Trophoblast cell (in vitro differentiated cells and primary cell): ENCODE data around the gene UBE2QL1.

Source experiments
- DNase-seq, 2 donors: peaks; one replicate each; pipeline ENCODE4 v3.0.0-alpha.2; 2016
- H2AFZ ChIP-seq: 2 replicates; pipeline ENCODE4 v1.6.1; 2013; ENCODE audit warnings: low read length, moderate library complexity, mild to moderate bottlenecking; ENCODE audit not compliant: insufficient read depth, poor library complexity
- H2AK5ac ChIP-seq: 2 replicates; pipeline ENCODE4 v1.6.1; 2013; ENCODE audit warnings: mild to moderate bottlenecking, low read length
- H2BK120ac ChIP-seq: 2 replicates; pipeline ENCODE4 v1.6.1; 2013; ENCODE audit warnings: low read length, mild to moderate bottlenecking, moderate library complexity; ENCODE audit not compliant: insufficient read depth, poor library complexity
- H2BK12ac ChIP-seq: 2 replicates; pipeline ENCODE4 v1.6.1; 2013; ENCODE audit warnings: mild to moderate bottlenecking, low read length, moderate library complexity
- H2BK5ac ChIP-seq: 2 replicates; pipeline ENCODE4 v1.6.1; 2013; ENCODE audit warnings: low read length, low read depth, moderate library complexity, mild to moderate bottlenecking; ENCODE audit not compliant: poor library complexity
- H3K14ac ChIP-seq: 2 replicates; pipeline ENCODE4 v1.6.1; 2013; ENCODE audit warnings: mild to moderate bottlenecking, low read length
- H3K18ac ChIP-seq: 2 replicates; pipeline ENCODE4 v1.6.1; 2013; ENCODE audit warnings: mild to moderate bottlenecking, low read length
- H3K23ac ChIP-seq: 2 replicates; pipeline ENCODE4 v1.6.1; 2013; ENCODE audit warnings: low read length
- H3K27ac ChIP-seq: 2 replicates; pipeline ENCODE4 v1.5.1; 2013; ENCODE audit warnings: low read depth, mild to moderate bottlenecking, inconsistent platforms, low read length, moderate library complexity
- H3K27me3 ChIP-seq: 2 replicates; pipeline ENCODE4 v1.6.1; 2013; ENCODE audit warnings: inconsistent platforms, mild to moderate bottlenecking, low read length, moderate library complexity; ENCODE audit not compliant: insufficient read depth
- H3K36me3 ChIP-seq, 2 experiments: 1 replicate in 1 of 2; 2 replicates in 1 of 2; pipeline ENCODE4 v1.6.1; 2013; ENCODE audit warnings: low read length in 2 of 2, mild to moderate bottlenecking in 2 of 2, moderate library complexity in 1 of 2; ENCODE audit not compliant: insufficient read depth in 2 of 2, control insufficient read depth in 1 of 2
- H3K4ac ChIP-seq: 2 replicates; pipeline ENCODE4 v1.6.1; 2013; ENCODE audit warnings: low read depth, mild to moderate bottlenecking, low read length, moderate library complexity
- H3K4me1 ChIP-seq, 2 experiments: 1 replicate in 1 of 2; 2 replicates in 1 of 2; pipeline ENCODE4 v1.6.1; 2013; ENCODE audit warnings: low read length in 2 of 2, mild to moderate bottlenecking in 2 of 2, moderate library complexity in 1 of 2; ENCODE audit not compliant: insufficient read depth in 2 of 2, control insufficient read depth in 1 of 2
- H3K4me2 ChIP-seq: 2 replicates; pipeline ENCODE4 v1.6.1; 2013; ENCODE audit warnings: inconsistent platforms, mild to moderate bottlenecking, low read length, moderate library complexity
- H3K4me3 ChIP-seq: 2 replicates; pipeline ENCODE4 v1.5.1; 2013; ENCODE audit warnings: mild to moderate bottlenecking, low read depth, low read length, inconsistent platforms
- H3K79me1 ChIP-seq: one replicate; pipeline ENCODE4 v1.6.1; 2013; ENCODE audit warnings: low read length
- H3K79me2 ChIP-seq: 2 replicates; pipeline ENCODE4 v1.6.1; 2013; ENCODE audit warnings: low read length, mild to moderate bottlenecking; ENCODE audit not compliant: control insufficient read depth, insufficient read depth, poor library complexity
- H3K9ac ChIP-seq: 2 replicates; pipeline ENCODE4 v1.6.1; 2013; ENCODE audit warnings: mild to moderate bottlenecking, low read length
- H3K9me3 ChIP-seq: 2 replicates; pipeline ENCODE4 v1.6.1; 2013; ENCODE audit warnings: low read depth, mild to moderate bottlenecking, control low read depth, inconsistent platforms, low read length; ENCODE audit not compliant: insufficient read depth
- H4K12ac ChIP-seq: 2 replicates; pipeline ENCODE4 v1.6.1; 2013; ENCODE audit warnings: low read depth, mild to moderate bottlenecking, low read length, moderate library complexity
- H4K8ac ChIP-seq: 2 replicates; pipeline ENCODE4 v1.6.1; 2013; ENCODE audit warnings: low read depth, mild to moderate bottlenecking, low read length, moderate library complexity
- H4K91ac ChIP-seq: one replicate; pipeline ENCODE4 v1.6.1; 2013; ENCODE audit warnings: low read depth, mild to moderate bottlenecking, low read length, moderate library complexity
- WGBS: extraction: QIAGEN DNeasy Blood & Tissue Kit; methylation state at CpG from one replicate; pipeline ENCODE4 v1.1.7; 2013; ENCODE audit warnings: missing lambda C conversion rate; ENCODE audit not compliant: insufficient read length, insufficient coverage; ENCODE audit errors: extremely low coverage; 5-methylcytosine and 5-hydroxymethylcytosine counted together

Gene UBE2QL1

DNA sequence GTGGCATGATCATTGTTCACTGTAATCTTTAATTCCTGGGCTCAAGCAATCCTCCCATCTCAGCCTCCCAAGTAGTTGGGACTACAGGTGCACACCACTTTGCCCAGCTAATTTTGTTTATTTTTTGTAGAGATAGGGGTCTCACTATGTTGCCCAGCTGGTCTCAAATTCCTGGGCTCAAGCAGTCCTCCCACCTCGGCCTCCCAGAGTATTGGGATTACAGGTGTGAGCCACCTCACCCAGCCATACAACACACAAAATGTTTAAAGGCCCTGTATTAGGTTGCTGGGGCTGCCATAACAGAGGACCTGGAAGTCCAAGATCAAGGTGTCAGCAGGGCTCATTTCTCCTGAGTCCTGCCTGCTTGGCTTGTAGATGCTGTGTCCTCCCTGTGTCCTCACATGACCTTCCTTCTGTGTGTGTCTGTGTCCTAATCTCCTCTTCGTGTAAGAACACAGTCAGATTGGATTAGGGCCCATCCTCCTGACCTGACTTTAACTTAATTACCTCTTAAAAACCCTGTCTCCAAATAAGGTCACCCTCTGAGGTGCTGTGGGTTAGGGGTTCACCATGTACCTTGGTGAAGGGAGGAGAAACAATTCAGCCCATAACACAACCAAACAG, 5.4 kb downstream of the UBE2QL1 start:
- Histone ChIP-seq H3K4ac (no peak overlapping the region), H4K12ac (no peak overlapping the region), H3K9me3 (no peaks in the 10 kb centered on the region), H2BK12ac (no peak overlapping the region), H3K4me3 (no peak overlapping the region), H3K79me1 (no peaks in the 10 kb centered on the region), H3K4me1 (peaks cover 1 to 3% of the 10 kb centered on the region in 2 experiments), H2BK120ac (no peak overlapping the region), H2AK5ac (no peak overlapping the region), H4K91ac (no peak overlapping the region), H2BK5ac (no peak overlapping the region), H3K27ac (no peak overlapping the region), H3K36me3 (no peaks in the 10 kb centered on the region), H3K23ac (no peak overlapping the region), H2AFZ (no peak overlapping the region), H3K27me3 (peaks cover 18% of the 10 kb centered on the region), H3K4me2 (no peak overlapping the region), H3K18ac (no peak overlapping the region), H3K14ac (no peak overlapping the region), H3K79me2 (no peaks in the 10 kb centered on the region), H3K9ac (no peak overlapping the region), H4K8ac (no peak overlapping the region)
- no peak for DNase-seq
- no CpG with 5 or more reads among the region's 2 CpGs for WGBS

DNA sequence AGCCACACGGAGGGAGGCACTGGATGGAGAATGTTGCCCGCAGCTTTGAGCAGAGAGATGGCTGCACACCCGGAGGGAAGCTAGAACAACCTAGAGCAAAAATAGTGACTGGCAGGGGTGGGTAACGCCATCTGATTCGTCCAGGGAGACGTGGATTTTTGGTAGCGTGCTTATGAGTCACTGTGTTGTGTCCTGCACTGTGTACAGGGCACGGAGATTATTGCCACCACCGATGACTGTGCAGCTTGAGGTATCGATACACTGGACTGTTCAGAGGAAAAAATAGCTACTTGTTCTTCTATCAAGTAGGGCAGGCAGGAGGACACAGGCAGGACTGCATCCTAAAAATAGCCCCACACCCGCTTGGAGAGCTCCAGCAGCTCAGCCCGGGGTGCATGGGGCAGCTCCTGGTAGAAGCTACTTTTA, 6.0 kb downstream of the UBE2QL1 start:
- no peak overlapping the region for H3K4me2 ChIP-seq
- H3K79me1 ChIP-seq = no peaks in the 10 kb centered on the region
- H2AK5ac ChIP-seq = no peak overlapping the region
- no peak overlapping the region for H4K91ac ChIP-seq
- no peaks in the 10 kb centered on the region for H3K79me2 ChIP-seq
- no peak overlapping the region for H3K23ac ChIP-seq
- H3K36me3 ChIP-seq = no peaks in the 10 kb centered on the region
- H3K4ac ChIP-seq = no peak overlapping the region
- H4K12ac ChIP-seq = no peak overlapping the region
- no peak for DNase-seq
- no peak overlapping the region for H3K14ac ChIP-seq
- H2BK12ac ChIP-seq = no peak overlapping the region
- no peak overlapping the region for H3K27ac ChIP-seq
- peaks cover 12% of the 10 kb centered on the region for H3K27me3 ChIP-seq
- H4K8ac ChIP-seq = no peak overlapping the region
- H3K9ac ChIP-seq = no peak overlapping the region
- no peaks in the 10 kb centered on the region for H3K4me1 ChIP-seq
- no peak overlapping the region for H2BK5ac ChIP-seq
- H2BK120ac ChIP-seq = no peak overlapping the region
- WGBS = no CpG with 5 or more reads among the region's 12 CpGs
- no peaks in the 10 kb centered on the region for H3K9me3 ChIP-seq
- no peak overlapping the region for H3K4me3 ChIP-seq
- no peak overlapping the region for H2AFZ ChIP-seq
- H3K18ac ChIP-seq = no peak overlapping the region

DNA sequence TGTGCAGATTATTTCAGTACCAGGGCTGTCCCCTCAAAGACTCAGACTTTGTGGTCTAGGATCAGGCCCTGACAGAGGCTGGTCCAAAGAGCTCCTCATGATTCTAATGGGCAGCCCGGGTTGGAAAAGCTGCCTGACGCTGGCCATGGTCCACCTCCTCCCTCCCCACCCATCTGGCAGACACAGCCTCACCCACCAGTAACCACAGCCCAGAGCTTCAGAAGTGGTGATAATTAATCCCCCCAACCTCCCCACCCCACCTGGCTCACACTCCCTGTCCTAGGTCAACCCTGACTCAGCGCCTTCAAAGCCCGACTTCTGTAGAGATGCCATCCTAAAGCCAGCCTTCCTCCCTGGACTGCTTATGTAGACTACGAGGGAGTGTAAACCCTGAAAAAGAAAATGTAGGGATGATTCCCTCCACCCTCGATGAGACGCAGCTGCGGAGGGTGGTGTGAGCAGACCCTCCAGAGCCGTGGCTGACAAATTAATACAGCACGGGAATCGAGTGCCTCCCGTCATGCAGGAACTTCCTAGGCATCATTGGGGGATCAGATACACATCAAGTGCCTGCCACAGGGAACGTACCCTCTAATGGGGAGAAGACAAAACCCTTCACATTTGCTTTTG, 7.0 kb downstream of the UBE2QL1 start:
- H3K4ac ChIP-seq = no peak overlapping the region
- H2AFZ ChIP-seq = no peak overlapping the region
- no peaks in the 10 kb centered on the region for H3K4me1 ChIP-seq
- H3K79me2 ChIP-seq = no peaks in the 10 kb centered on the region
- no peak overlapping the region for H4K8ac ChIP-seq
- no CpG with 5 or more reads among the region's 13 CpGs for WGBS
- no peaks in the 10 kb centered on the region for H3K36me3 ChIP-seq
- no peak overlapping the region for H2BK12ac ChIP-seq
- H3K23ac ChIP-seq = no peak overlapping the region
- H2BK120ac ChIP-seq = no peak overlapping the region
- no peak overlapping the region for H3K9ac ChIP-seq
- no peaks in the 10 kb centered on the region for H3K9me3 ChIP-seq
- DNase-seq = no peak
- H3K4me2 ChIP-seq = no peak overlapping the region
- no peak overlapping the region for H2BK5ac ChIP-seq
- H3K79me1 ChIP-seq = no peaks in the 10 kb centered on the region
- no peak overlapping the region for H3K14ac ChIP-seq
- H3K27me3 ChIP-seq = peaks cover 4% of the 10 kb centered on the region
- H3K4me3 ChIP-seq = no peak overlapping the region
- no peak overlapping the region for H4K12ac ChIP-seq
- no peak overlapping the region for H2AK5ac ChIP-seq
- no peak overlapping the region for H3K18ac ChIP-seq
- no peak overlapping the region for H4K91ac ChIP-seq
- no peak overlapping the region for H3K27ac ChIP-seq

DNA sequence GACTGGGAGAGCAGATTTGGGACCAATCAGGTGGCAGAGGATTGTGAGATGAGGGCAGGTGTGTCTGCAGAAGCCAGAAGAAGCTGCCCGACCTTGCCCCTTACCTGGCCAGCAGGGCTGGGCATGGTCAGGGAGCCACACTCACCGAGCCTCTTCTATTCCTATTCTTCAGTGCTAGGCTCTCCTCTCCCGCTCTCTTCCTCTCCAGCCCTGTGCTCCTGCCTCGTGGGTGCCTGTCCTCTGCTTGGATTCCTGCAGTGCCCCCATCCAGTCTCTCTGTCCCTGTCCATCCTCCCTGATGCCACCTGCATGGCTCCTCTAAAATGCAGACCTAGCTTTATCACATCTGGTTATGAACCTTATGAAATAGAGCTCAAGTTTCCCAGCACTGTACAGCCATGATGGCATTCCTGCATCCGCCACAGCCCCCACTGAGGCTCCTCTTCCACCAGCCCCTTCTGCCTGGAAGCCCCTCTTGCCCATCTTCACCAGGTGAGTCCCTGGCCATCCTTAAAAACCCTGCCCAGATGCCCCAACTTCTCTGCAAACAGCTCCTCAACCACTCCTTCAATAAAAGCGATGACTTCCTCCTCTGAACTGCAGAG, 8.2 kb downstream of the UBE2QL1 start:
- Histone ChIP-seq H4K91ac (no peak overlapping the region), H3K9me3 (no peaks in the 10 kb centered on the region), H3K27me3 (peaks cover 2% of the 10 kb centered on the region), H3K14ac (no peak overlapping the region), H3K23ac (no peak overlapping the region), H3K18ac (no peak overlapping the region), H3K9ac (no peak overlapping the region), H4K12ac (no peak overlapping the region), H3K27ac (no peak overlapping the region), H3K4me3 (no peak overlapping the region), H2BK12ac (no peak overlapping the region), H3K4me2 (no peak overlapping the region), H2BK5ac (no peak overlapping the region), H3K79me2 (no peaks in the 10 kb centered on the region), H3K4ac (no peak overlapping the region), H3K79me1 (no peaks in the 10 kb centered on the region), H2AK5ac (no peak overlapping the region), H3K4me1 (no peaks in the 10 kb centered on the region), H2AFZ (no peak overlapping the region), H2BK120ac (no peak overlapping the region), H3K36me3 (no peaks in the 10 kb centered on the region), H4K8ac (no peak overlapping the region)
- no peak for DNase-seq
- WGBS = no CpG with 5 or more reads among the region's 6 CpGs
